Effector memory CD4-positive, alpha-beta T cell (primary cell): ENCODE results near the gene YPEL1.
"Not testable (repeated sequence)": the region's sequence is repeated elsewhere in the genome, so short reads cannot be mapped to it uniquely, and the experiment has no call there.

ENCODE experiments used
- DNase-seq, 3 donors: peaks; one replicate each; pipeline ENCODE4 v3.0.0-alpha.2; 2020
- H3K27ac ChIP-seq: 2 replicates; pipeline ENCODE4 v1.7.0; 2013; ENCODE audit warnings: mild to moderate bottlenecking, low read length, moderate library complexity; ENCODE audit not compliant: insufficient read depth, poor library complexity, severe bottlenecking
- H3K27me3 ChIP-seq: replicated peaks from 2 replicates; pipeline ENCODE4 v1.7.0; 2013; ENCODE audit warnings: mild to moderate bottlenecking, low read length; ENCODE audit not compliant: insufficient read depth, control insufficient read depth, poor library complexity, severe bottlenecking
- H3K36me3 ChIP-seq: 2 replicates; pipeline ENCODE4 v1.7.0; 2013; ENCODE audit warnings: mild to moderate bottlenecking, low read length, moderate library complexity; ENCODE audit not compliant: control insufficient read depth, insufficient read depth
- H3K4me1 ChIP-seq: 2 replicates; pipeline ENCODE4 v1.7.0; 2013; ENCODE audit warnings: low read length, mild to moderate bottlenecking; ENCODE audit not compliant: control insufficient read depth, insufficient read depth, poor library complexity, severe bottlenecking
- H3K4me3 ChIP-seq: 2 replicates; pipeline ENCODE4 v1.7.0; 2013; ENCODE audit warnings: low read length, low read depth, mild to moderate bottlenecking; ENCODE audit not compliant: insufficient read depth, poor library complexity, severe bottlenecking
- H3K9me3 ChIP-seq: 2 replicates; pipeline ENCODE4 v1.7.0; 2013; ENCODE audit warnings: mild to moderate bottlenecking, low read length, moderate library complexity; ENCODE audit not compliant: control insufficient read depth

The YPEL1 gene

GRCh38 chr22:21724496-21724895, 11.1 kb downstream of the YPEL1 start:
- not testable (repeated sequence) for H3K9me3 ChIP-seq, H3K36me3 ChIP-seq, H3K27me3 ChIP-seq, H3K4me1 ChIP-seq, H3K27ac ChIP-seq, H3K4me3 ChIP-seq, DNase-seq

GRCh38 chr22:21721195-21721852, 14.3 kb downstream of the YPEL1 start:
- H3K27ac ChIP-seq, DNase-seq, H3K4me3 ChIP-seq: not testable (repeated sequence)

GRCh38 chr22:21720191-21720859, 15.3 kb downstream of the YPEL1 start:
- not testable (repeated sequence) for H3K36me3 ChIP-seq, H3K4me3 ChIP-seq, H3K27ac ChIP-seq, H3K27me3 ChIP-seq, DNase-seq, H3K4me1 ChIP-seq, H3K9me3 ChIP-seq

More at GRCh38 chr22:21721195-21721852, 14.3 kb downstream of the YPEL1 start:
- H3K36me3 ChIP-seq, H3K9me3 ChIP-seq, H3K4me1 ChIP-seq, H3K27me3 ChIP-seq: not testable (repeated sequence)

- H3K27ac ChIP-seq = no peak overlapping the region
- DNase-seq = no peak
These were observed 16.6 kb downstream of the YPEL1 start for GRCh38 chr22:21719024-21719423.

GRCh38 chr22:21718499-21718898, 17.1 kb downstream of the YPEL1 start:
- no peak overlapping the region for H3K27ac ChIP-seq
- H3K9me3 ChIP-seq = no peaks in the 10 kb centered on the region
- no peak for DNase-seq
- H3K27me3 ChIP-seq = no peaks in the 10 kb centered on the region
- H3K36me3 ChIP-seq = no peaks in the 10 kb centered on the region
- no peaks in the 10 kb centered on the region for H3K4me1 ChIP-seq
- no peak overlapping the region for H3K4me3 ChIP-seq

More at GRCh38 chr22:21719024-21719423, 16.6 kb downstream of the YPEL1 start:
- no peaks in the 10 kb centered on the region for H3K4me1 ChIP-seq
- no peak overlapping the region for H3K4me3 ChIP-seq
- H3K36me3 ChIP-seq = no peaks in the 10 kb centered on the region
- H3K27me3 ChIP-seq = no peaks in the 10 kb centered on the region
- H3K9me3 ChIP-seq = no peaks in the 10 kb centered on the region

- H3K36me3 ChIP-seq, H3K9me3 ChIP-seq, H3K4me1 ChIP-seq, H3K27ac ChIP-seq, H3K27me3 ChIP-seq, DNase-seq, H3K4me3 ChIP-seq: not testable (repeated sequence)
These were observed 19.0 kb downstream of the YPEL1 start for GRCh38 chr22:21716395-21717122.

- H3K9me3 ChIP-seq = no peaks in the 10 kb centered on the region
- no peak overlapping the region for H3K27ac ChIP-seq
- H3K27me3 ChIP-seq = no peaks in the 10 kb centered on the region
- no peak overlapping the region for H3K4me3 ChIP-seq
- H3K4me1 ChIP-seq = no peaks in the 10 kb centered on the region
- DNase-seq = no peak
- no peaks in the 10 kb centered on the region for H3K36me3 ChIP-seq
These were observed 20.8 kb downstream of the YPEL1 start for GRCh38 chr22:21714786-21715185.

GRCh38 chr22:21714059-21714770, 21.4 kb downstream of the YPEL1 start:
- Histone ChIP-seq H3K4me3 (no peak overlapping the region), H3K9me3 (no peaks in the 10 kb centered on the region), H3K27me3 (no peaks in the 10 kb centered on the region), H3K4me1 (no peaks in the 10 kb centered on the region), H3K27ac (no peak overlapping the region), H3K36me3 (no peaks in the 10 kb centered on the region)
- DNase-seq = no peak

- H3K4me3 ChIP-seq = no peak overlapping the region
- H3K9me3 ChIP-seq = no peaks in the 10 kb centered on the region
- H3K27ac ChIP-seq = no peak overlapping the region
- H3K4me1 ChIP-seq = no peaks in the 10 kb centered on the region
- H3K27me3 ChIP-seq = no peaks in the 10 kb centered on the region
- no peaks in the 10 kb centered on the region for H3K36me3 ChIP-seq
- no peak for DNase-seq
These were observed 22.1 kb downstream of the YPEL1 start for GRCh38 chr22:21713428-21714058.
